ENCODE measurements around the gene KIRREL3. TPM values are rescaled to one million over a fixed set of nuclear protein-coding genes. Genes with fewer than 3 reads are reported as not detected.

The KIRREL3 gene
- total and polyA plus RNA-seq, 9 of the 15 experiments (the other 6 are each of a cell fraction or from before 2014, with no cell fraction given), result 0.04 to 0.10 TPM; not detected in 7

- TF ChIP-seq ZMIZ1 (IDR thresholded peaks at IDR 0.05; ENCODE audit: low read depth in 2 of 2, low read length in 2 of 2), result no peak
- TF ChIP-seq NFYB (IDR thresholded peaks at IDR 0.05; ENCODE audit: extremely low read depth, insufficient read length), result no peak
- no peak for TF ChIP-seq RBM14 (IDR thresholded peaks at IDR 0.05; ENCODE audit: borderline replicate concordance, insufficient read depth, low read depth, low read length)
- TF ChIP-seq, protein P1, sequence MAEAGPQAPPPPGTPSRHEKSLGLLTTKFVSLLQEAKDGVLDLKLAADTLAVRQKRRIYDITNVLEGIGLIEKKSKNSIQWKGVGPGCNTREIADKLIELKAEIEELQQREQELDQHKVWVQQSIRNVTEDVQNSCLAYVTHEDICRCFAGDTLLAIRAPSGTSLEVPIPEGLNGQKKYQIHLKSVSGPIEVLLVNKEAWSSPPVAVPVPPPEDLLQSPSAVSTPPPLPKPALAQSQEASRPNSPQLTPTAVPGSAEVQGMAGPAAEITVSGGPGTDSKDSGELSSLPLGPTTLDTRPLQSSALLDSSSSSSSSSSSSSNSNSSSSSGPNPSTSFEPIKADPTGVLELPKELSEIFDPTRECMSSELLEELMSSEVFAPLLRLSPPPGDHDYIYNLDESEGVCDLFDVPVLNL (CRISPR knock-in tag; IDR thresholded peaks at IDR 0.05; ENCODE audit: low read depth), result no peak
- no peak for TF ChIP-seq ZNF583 (CRISPR knock-in tag; IDR thresholded peaks at IDR 0.05)
- no peak for TF ChIP-seq PHB (CRISPR knock-in tag; IDR thresholded peaks at IDR 0.05)
- no peak for TF ChIP-seq NR3C1 (CRISPR knock-in tag; IDR thresholded peaks at IDR 0.05)
- no peak for TF ChIP-seq BCLAF1 (IDR thresholded peaks at IDR 0.05; ENCODE audit: borderline replicate concordance in 1 of 2, control insufficient read depth in 1 of 2, low read depth in 2 of 2, low read length in 1 of 2)
- no peak for TF ChIP-seq CC2D1A (IDR thresholded peaks at IDR 0.05)
- TF ChIP-seq SIN3B (IDR thresholded peaks at IDR 0.05; ENCODE audit: low read depth), result no peak
- TF ChIP-seq SMAD3 (CRISPR knock-in tag; conservative IDR thresholded peaks at IDR 0.05), result no peak
- no peak for TF ChIP-seq POU5F1 (IDR thresholded peaks at IDR 0.05; ENCODE audit: borderline replicate concordance, low read depth, low read length, partially characterized antibody)
- no peak for TF ChIP-seq TBL1XR1 (IDR thresholded peaks at IDR 0.05; ENCODE audit: low read length in 2 of 2)
Measured at GRCh38 chr11:126743628-126744027, 256.9 kb downstream of the KIRREL3 start (continued).

Data from K562 (cell line).